ENCODE data around the gene MAFF. TPM values are rescaled to one million over a fixed set of nuclear protein-coding genes. Genes with fewer than 3 reads are reported as not detected.

The MAFF gene
- total and polyA plus RNA-seq, 9 of the 15 experiments (the other 6 are each of a cell fraction or from before 2014, with no cell fraction given): 0.51 to 8.0 (median 5.4) TPM

DNA sequence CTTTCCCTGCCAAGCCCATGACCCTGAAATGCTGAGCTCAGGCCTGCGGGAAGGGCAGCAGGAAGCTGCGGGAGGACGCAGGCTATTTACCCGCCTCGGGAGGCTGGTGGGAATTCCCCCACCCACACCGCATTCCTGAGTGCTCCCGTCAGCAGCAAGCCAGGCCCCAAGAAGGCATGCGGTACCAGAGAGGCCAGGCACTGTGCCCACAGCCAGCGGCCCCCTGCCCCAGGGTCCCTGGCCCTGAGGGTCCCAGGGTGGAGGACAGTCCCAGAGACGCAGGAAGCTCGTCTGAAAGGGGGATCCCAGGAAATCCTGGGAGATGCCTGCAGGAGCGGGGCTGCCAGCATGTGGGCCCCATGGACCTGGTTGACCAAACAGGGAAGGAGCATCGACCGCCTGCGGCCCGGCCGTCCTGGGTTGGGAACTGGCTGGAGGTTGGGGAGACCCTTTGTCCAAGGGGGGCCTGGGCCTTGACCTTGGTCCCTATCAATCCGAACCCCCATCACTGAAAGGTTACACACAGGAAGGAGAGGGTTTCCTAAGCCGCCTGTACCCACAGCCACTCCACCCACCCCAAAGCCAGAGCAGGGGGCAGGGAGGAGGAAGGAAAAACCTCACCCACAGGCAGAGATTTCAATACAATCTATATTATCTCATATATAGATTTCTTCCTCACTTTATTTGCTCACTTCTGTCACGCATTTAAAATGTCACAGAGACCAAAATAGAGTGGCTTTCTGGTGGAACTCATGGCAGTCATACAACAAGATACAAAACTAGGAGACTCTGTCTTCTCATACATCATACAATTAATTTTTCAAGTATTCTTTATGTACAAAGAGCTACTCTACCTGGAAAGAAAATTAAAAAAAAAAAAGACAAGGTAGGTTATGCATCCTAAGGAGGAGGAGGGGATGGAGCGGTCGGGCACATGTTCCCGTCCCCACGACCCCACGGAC, 17.1 kb downstream of the MAFF start:
- Histone ChIP-seq H3K4me2 (ENCODE audit: insufficient read depth, low read length) (no peak overlapping the region), H2AFZ (ENCODE audit: low read depth, low read length) (no peak overlapping the region), H3K79me2 (ENCODE audit: control insufficient read depth, insufficient read depth, low read length) (peaks cover 3% of the 10 kb centered on the region; the same call in 1 of the 3 replicates), H3K9ac (ENCODE audit: insufficient read depth in 1 of 2, low read depth in 2 of 2, low read length in 2 of 2) (no peak overlapping the region; a peak in 1 of 4 replicates), H3K27me3 (ENCODE audit: control insufficient read depth in 2 of 2, insufficient read depth in 2 of 2, low read length in 2 of 2) (no peaks in the 10 kb centered on the region), H4K20me1 (replicated peaks; ENCODE audit: control insufficient read depth, insufficient read depth, low read length) (0 out of 2 replicates have a peak, but pooled peaks cover under 1% of the 10 kb centered on the region), H3K36me3 (ENCODE audit: control insufficient read depth, insufficient read depth, low read length) (peaks cover 5% of the 10 kb centered on the region; the same call in 2 of the 3 replicates), H3K4me1 (replicated peaks in 1 of 2; ENCODE audit: control insufficient read depth in 2 of 2, insufficient read depth in 2 of 2, low read length in 2 of 2) (peaks cover 8 to 37% of the 10 kb centered on the region in 2 experiments; a peak in 4 of 5 replicates), H3K9me1 (ENCODE audit: control insufficient read depth, insufficient read depth, low read length) (no peaks in the 10 kb centered on the region), H3K27ac (ENCODE audit: extremely low read depth, low read depth, low read length) (no peak overlapping the region), H3K9me3 (replicated peaks; ENCODE audit: control insufficient read depth, insufficient read depth, low read depth, low read length) (no peaks in the 10 kb centered on the region), H3K4me3 (no peak overlapping the region)
- 76% methylated on average over 6 of the region's 25 CpGs for WGBS (ENCODE audit: insufficient coverage, low coverage, missing lambda C conversion rate)
- no peak for ATAC-seq
- DNase-seq (ENCODE audit: extremely low read depth in 1 of 4, low spot score in 3 of 4): no peak
- ChIA-PET POLR2A (interaction anchor here (0.6 to 2.0 kb wide), 6 partner anchors 11 to 48 kb away, joined by 3 to 7 read pairs (median 4); partner anchors contain the start of gene PLA2G6), CTCF (ENCODE audit: low intra/inter-chr PET ratio) (no interaction called here)
- TF ChIP-seq RBM22 (IDR thresholded peaks at IDR 0.05; ENCODE audit: low read depth, low read length, poor library complexity, severe bottlenecking) (peak; percentile 17), POLR2G (IDR thresholded peaks at IDR 0.05; ENCODE audit: low read depth, low read length) (peak; percentile 69), ZNF586 (CRISPR knock-in tag; conservative IDR thresholded peaks at IDR 0.05) (no peak), NCOA1 (IDR thresholded peaks at IDR 0.05; ENCODE audit: low read depth) (no peak)
- BruUV-seq (replicated peaks): no TSS peak
- intact Hi-C loops (cut with micrococcal nuclease): no loop called here
- FAIRE-seq: no peak
- in situ Hi-C loops (cut with MboI): no loop called here
